ENCODE data around the gene ARFRP1.
A peak's percentile ranks its signal among the peaks of the same experiment; 100 is the strongest.

ARFRP1 gene

GRCh38 chr20:63690003-63690897 lies 17.5 kb downstream of the ARFRP1 start:
- no peak for DNase-seq

- DNase-seq, result no peak
Measured at GRCh38 chr20:63689046-63690002, 18.5 kb downstream of the ARFRP1 start.

- no peak for DNase-seq
Measured at GRCh38 chr20:63688228-63689045, 19.3 kb downstream of the ARFRP1 start.

GRCh38 chr20:63687419-63688178 lies 20.2 kb downstream of the ARFRP1 start:
- DNase-seq, result no peak

GRCh38 chr20:63686492-63687321 lies 21.1 kb downstream of the ARFRP1 start:
- peak; percentile 46 for DNase-seq

GRCh38 chr20:63686094-63686491 lies 21.7 kb downstream of the ARFRP1 start:
- DNase-seq, result no peak

- DNase-seq, result no peak
Measured at GRCh38 chr20:63685269-63686026, 22.3 kb downstream of the ARFRP1 start.

GRCh38 chr20:63682384-63683139 lies 25.2 kb downstream of the ARFRP1 start:
- no peak for DNase-seq

- DNase-seq, result no peak
Measured at GRCh38 chr20:63681609-63682142, 26.1 kb downstream of the ARFRP1 start.

- no peak for DNase-seq
Measured at GRCh38 chr20:63680857-63681608, 26.7 kb downstream of the ARFRP1 start.

GRCh38 chr20:63680427-63680826 lies 27.3 kb downstream of the ARFRP1 start:
- DNase-seq, result no peak

- DNase-seq, result no peak
Measured at GRCh38 chr20:63679799-63680305, 27.9 kb downstream of the ARFRP1 start.

GRCh38 chr20:63678667-63679465 lies 28.9 kb downstream of the ARFRP1 start:
- no peak for DNase-seq

- DNase-seq, result no peak
Measured at GRCh38 chr20:63678071-63678470, 29.7 kb downstream of the ARFRP1 start.

- no peak for DNase-seq
Measured at GRCh38 chr20:63675681-63676368, 32.0 kb downstream of the ARFRP1 start.

GRCh38 chr20:63673951-63674350 lies 33.8 kb downstream of the ARFRP1 start:
- DNase-seq, result no peak

GRCh38 chr20:63672666-63673065 lies 35.1 kb downstream of the ARFRP1 start:
- no peak for DNase-seq
